H9 (cell line): ENCODE measurements around the gene CRACR2A. TPM values are rescaled to one million over a fixed set of nuclear protein-coding genes. Genes with fewer than 3 reads are reported as not detected.

Experiments
- DNase-seq: peaks from one replicate; pipeline ENCODE4 v3.0.0-alpha.2; 2017
- H2AFZ ChIP-seq: one replicate; pipeline ENCODE4 v1.6.1; 2013; ENCODE audit warnings: mild to moderate bottlenecking, low read length, control low read depth, moderate library complexity
- H2AK5ac ChIP-seq: 2 replicates; pipeline ENCODE4 v1.6.1; 2013; ENCODE audit warnings: low read length, control low read depth, mixed read lengths; ENCODE audit not compliant: insufficient read length
- H2BK120ac ChIP-seq: one replicate; pipeline ENCODE4 v1.6.1; 2013; ENCODE audit warnings: low read depth, mild to moderate bottlenecking, low read length, control low read depth, inconsistent platforms; ENCODE audit not compliant: poor library complexity, severe bottlenecking
- H2BK12ac ChIP-seq: 2 replicates; pipeline ENCODE4 v1.6.1; 2013; ENCODE audit warnings: low read length, control low read depth, mixed read lengths, low read depth; ENCODE audit not compliant: insufficient read length
- H2BK15ac ChIP-seq: 2 replicates; pipeline ENCODE4 v1.6.1; 2013; ENCODE audit warnings: low read depth, low read length, control low read depth
- H2BK20ac ChIP-seq: one replicate; pipeline ENCODE4 v1.6.1; 2013; ENCODE audit warnings: low read depth, mild to moderate bottlenecking, low read length, control low read depth, inconsistent platforms; ENCODE audit not compliant: poor library complexity, severe bottlenecking
- H2BK5ac ChIP-seq: 2 replicates; pipeline ENCODE4 v1.6.1; 2013; ENCODE audit warnings: low read length, control low read depth, mixed read lengths; ENCODE audit not compliant: insufficient read length
- H3K14ac ChIP-seq: 2 replicates; pipeline ENCODE4 v1.6.1; 2013; ENCODE audit warnings: low read length, control low read depth; ENCODE audit not compliant: insufficient read depth
- H3K18ac ChIP-seq: 2 replicates; pipeline ENCODE4 v1.6.1; 2013; ENCODE audit warnings: low read depth, mild to moderate bottlenecking, mixed read lengths, low read length, control low read depth; ENCODE audit not compliant: insufficient read length
- H3K23ac ChIP-seq: 2 replicates; pipeline ENCODE4 v1.6.1; 2013; ENCODE audit warnings: low read length, control low read depth, mixed read lengths, low read depth; ENCODE audit not compliant: insufficient read length
- H3K23me2 ChIP-seq: 2 replicates; pipeline ENCODE4 v1.6.1; 2013; ENCODE audit warnings: low read depth, mild to moderate bottlenecking, mixed read lengths, low read length, control low read depth; ENCODE audit not compliant: insufficient read length, poor library complexity, severe bottlenecking
- H3K27ac ChIP-seq: 2 replicates; pipeline ENCODE4 v1.5.1; 2013; ENCODE audit warnings: low read length, control low read depth, mixed read lengths, low read depth; ENCODE audit not compliant: insufficient read length
- H3K27me3 ChIP-seq: 2 replicates; pipeline ENCODE4 v1.6.1; 2013; ENCODE audit warnings: low read length, control low read depth, inconsistent platforms; ENCODE audit not compliant: insufficient read depth
- H3K4ac ChIP-seq: 2 replicates; pipeline ENCODE4 v1.6.1; 2013; ENCODE audit warnings: low read depth, mild to moderate bottlenecking, control low read depth, inconsistent platforms, low read length, moderate library complexity
- H3K4me1 ChIP-seq: 2 replicates; pipeline ENCODE4 v1.6.1; 2013; ENCODE audit warnings: low read length, control low read depth, inconsistent platforms; ENCODE audit not compliant: insufficient read depth
- H3K4me2 ChIP-seq: 2 replicates; pipeline ENCODE4 v1.6.1; 2013; ENCODE audit warnings: low read length, control low read depth, mixed read lengths; ENCODE audit not compliant: insufficient read length, insufficient read depth
- H3K56ac ChIP-seq: 2 replicates; pipeline ENCODE4 v1.6.1; 2013; ENCODE audit warnings: low read depth, mild to moderate bottlenecking, mixed read lengths, low read length, control low read depth; ENCODE audit not compliant: insufficient read length
- H3K79me1 ChIP-seq: 2 replicates; pipeline ENCODE4 v1.6.1; 2013; ENCODE audit warnings: low read depth, mild to moderate bottlenecking, moderate library complexity, low read length, control low read depth, inconsistent platforms; ENCODE audit not compliant: insufficient read depth, poor library complexity, severe bottlenecking
- H3K79me2 ChIP-seq: 2 replicates; pipeline ENCODE4 v1.6.1; 2013; ENCODE audit warnings: low read length, control low read depth, inconsistent platforms; ENCODE audit not compliant: insufficient read depth
- H3K9ac ChIP-seq: 2 replicates; pipeline ENCODE4 v1.6.1; 2013; ENCODE audit warnings: low read length, control low read depth, mixed read lengths; ENCODE audit not compliant: insufficient read length; ENCODE audit errors: extremely low read depth
- H3K9me3 ChIP-seq: one replicate; pipeline ENCODE4 v1.6.1; 2013; ENCODE audit warnings: low read depth, low read length, inconsistent platforms; ENCODE audit not compliant: control insufficient read depth
- H3T11ph ChIP-seq: one replicate; pipeline ENCODE4 v1.6.1; 2013; ENCODE audit warnings: mild to moderate bottlenecking, low read length, control low read depth, inconsistent platforms
- H4K20me1 ChIP-seq: one replicate; pipeline ENCODE4 v1.6.1; 2013; ENCODE audit not compliant: control insufficient read depth, insufficient read length, insufficient read depth
- H4K5ac ChIP-seq: 2 replicates; pipeline ENCODE4 v1.6.1; 2013; ENCODE audit warnings: low read depth, mild to moderate bottlenecking, mixed read lengths, low read length, control low read depth; ENCODE audit not compliant: insufficient read length
- H4K8ac ChIP-seq: replicated peaks from 2 replicates; pipeline ENCODE4 v1.6.1; 2013; ENCODE audit warnings: low read length, control low read depth, mixed read lengths, low read depth; ENCODE audit not compliant: insufficient read length
- H4K91ac ChIP-seq: 2 replicates; pipeline ENCODE4 v1.6.1; 2013; ENCODE audit warnings: low read depth, mild to moderate bottlenecking, moderate library complexity, mixed read lengths, low read length, control low read depth; ENCODE audit not compliant: insufficient read length
- H3K27ac Mint-ChIP-seq, 3 experiments: 2 replicates in 2 of 3; 3 replicates in 1 of 3; pipeline ENCODE4 v1.8.0; 2020 to 2021; ENCODE audit warnings: mixed read lengths in 3 of 3, mild to moderate bottlenecking in 1 of 3, moderate library complexity in 1 of 3
- H3K27me3 Mint-ChIP-seq: 2 replicates; pipeline ENCODE4 v1.8.0; 2021; ENCODE audit warnings: low read depth, mild to moderate bottlenecking, moderate library complexity, mixed read lengths
- H3K36me3 Mint-ChIP-seq, 3 experiments: 2 replicates in 2 of 3; 3 replicates in 1 of 3; pipeline ENCODE4 v1.8.0; 2020 to 2021; ENCODE audit warnings: low read depth in 3 of 3, mixed read lengths in 3 of 3; ENCODE audit not compliant: insufficient read depth in 1 of 3
- H3K4me1 Mint-ChIP-seq, 2 experiments: 2 replicates each; pipeline ENCODE4 v1.8.0; 2020; ENCODE audit warnings: mixed read lengths in 2 of 2
- H3K4me3 Mint-ChIP-seq, 2 experiments: 2 replicates in 1 of 2; 3 replicates in 1 of 2; pipeline ENCODE4 v1.8.0; 2020 to 2021; ENCODE audit warnings: mild to moderate bottlenecking in 2 of 2, mixed read lengths in 2 of 2, moderate library complexity in 1 of 2
- H3K9me3 Mint-ChIP-seq, 2 experiments: 2 replicates in 1 of 2; 3 replicates in 1 of 2; pipeline ENCODE4 v1.8.0; 2020; ENCODE audit warnings: mild to moderate bottlenecking in 2 of 2, mixed read lengths in 2 of 2, moderate library complexity in 1 of 2
- CTCF ChIP-seq: fragments of 200-600 bp; sonication (generic); conservative IDR thresholded peaks from 3 replicates; pipeline ENCODE4 v1.8.0; 2021; ENCODE audit warnings: antibody characterized with exemption, mild to moderate bottlenecking
- WGBS: extraction: QIAGEN DNeasy Blood & Tissue Kit; methylation state at CpG from one replicate; pipeline ENCODE4 v1.1.7; 2013; ENCODE audit warnings: missing lambda C conversion rate, low lambda C conversion rate, mixed read lengths; ENCODE audit not compliant: insufficient read length; ENCODE audit errors: extremely low coverage; 5-methylcytosine and 5-hydroxymethylcytosine counted together
- total RNA-seq: library from RNA; stranded (reverse); gene quantifications from 2 replicates; pipeline ENCODE4 v1.2.1, GENCODE V29; 2021

Gene CRACR2A
- total RNA-seq, 1 experiment from 2014 or later = 2.0 TPM

GRCh38 chr12:3644104-3644503 lies 108.8 kb downstream of the CRACR2A start:
- Histone ChIP-seq H2BK5ac (no peak overlapping the region), H3T11ph (no peak overlapping the region), H3K4ac (no peak overlapping the region), H3K27me3 (no peaks in the 10 kb centered on the region), H2AFZ (no peak overlapping the region), H3K23ac (no peak overlapping the region), H4K5ac (no peak overlapping the region), H2AK5ac (no peak overlapping the region), H3K27ac (no peak overlapping the region), H4K8ac (no peak overlapping the region), H3K23me2 (no peaks in the 10 kb centered on the region), H3K14ac (no peak overlapping the region), H3K79me1 (no peaks in the 10 kb centered on the region), H2BK120ac (no peak overlapping the region), H2BK20ac (no peak overlapping the region), H3K9me3 (no peaks in the 10 kb centered on the region), H3K56ac (no peak overlapping the region), H3K18ac (no peak overlapping the region), H4K91ac (no peak overlapping the region), H3K4me2 (no peak overlapping the region), H2BK12ac (no peak overlapping the region), H3K9ac (no peak overlapping the region), H3K4me1 (no peaks in the 10 kb centered on the region), H4K20me1 (no peaks in the 10 kb centered on the region), H2BK15ac (no peak overlapping the region), H3K79me2 (no peaks in the 10 kb centered on the region)
- no peak for DNase-seq
- peaks cover 1% of the 10 kb centered on the region; the same call in 1 of the 2 replicates for H3K27me3 Mint-ChIP-seq
- no peak for TF ChIP-seq CTCF
- no peak overlapping the region for H3K4me3 Mint-ChIP-seq
- no peak overlapping the region for H3K27ac Mint-ChIP-seq
- no peaks in the 10 kb centered on the region for H3K9me3 Mint-ChIP-seq
- H3K36me3 Mint-ChIP-seq = no peaks in the 10 kb centered on the region; a peak in 1 of 7 replicates
- no CpG with 5 or more reads among the region's 8 CpGs for whole genome bisulfite sequencing
- peaks cover 15 to 17% of the 10 kb centered on the region in 2 experiments for H3K4me1 Mint-ChIP-seq
